HG03378 (cell line): Measurements from ENCODE around the gene CEBPB.
"Not testable (repeated sequence)": the region's sequence is repeated elsewhere in the genome, so short reads cannot be mapped to it uniquely, and the experiment has no call there.

Experiments
- ATAC-seq: cut with Tn5 transposase; IDR thresholded peaks from one replicate; pipeline ENCODE4 v1.9.1; 2021; ENCODE audit warnings: mild to moderate bottlenecking, moderate library complexity; ENCODE audit not compliant: unreplicated experiment

The CEBPB gene

GRCh38 chr20:50169329-50169823, 21.3 kb upstream of the CEBPB start:
- ATAC-seq: no peak

GRCh38 chr20:50170549-50171220, 19.9 kb upstream of the CEBPB start:
- ATAC-seq: no peak

GRCh38 chr20:50172347-50173013, 18.1 kb upstream of the CEBPB start:
- no peak for ATAC-seq

- ATAC-seq: no peak
These were observed 16.2 kb upstream of the CEBPB start for GRCh38 chr20:50174456-50174855.

- no peak for ATAC-seq
These were observed 14.4 kb upstream of the CEBPB start for GRCh38 chr20:50175938-50176933.

GRCh38 chr20:50178672-50179071, 12.0 kb upstream of the CEBPB start:
- ATAC-seq: not testable (repeated sequence)

GRCh38 chr20:50181344-50181743, 9.3 kb upstream of the CEBPB start:
- no peak for ATAC-seq

GRCh38 chr20:50182346-50182745, 8.3 kb upstream of the CEBPB start:
- ATAC-seq: no peak

GRCh38 chr20:50185426-50185825, 5.2 kb upstream of the CEBPB start:
- ATAC-seq: no peak

GRCh38 chr20:50186151-50186885, 4.3 kb upstream of the CEBPB start:
- ATAC-seq: no peak

GRCh38 chr20:50186987-50187402, 3.6 kb upstream of the CEBPB start:
- no peak for ATAC-seq

GRCh38 chr20:50187403-50188051, 3.1 kb upstream of the CEBPB start:
- ATAC-seq: no peak

- ATAC-seq: no peak
These were observed 2.3 kb upstream of the CEBPB start for GRCh38 chr20:50188287-50188688.

GRCh38 chr20:50188879-50189680, 1.6 kb upstream of the CEBPB start:
- ATAC-seq: no peak

- ATAC-seq: no peak
These were observed 864 bp upstream of the CEBPB start for GRCh38 chr20:50189681-50190250.

GRCh38 chr20:50191065-50191543, 474 bp downstream of the CEBPB start:
- no peak for ATAC-seq

GRCh38 chr20:50191544-50192363, 1.1 kb downstream of the CEBPB start:
- ATAC-seq: peak; percentile 26
